GM21723 (cell line): Measurements from ENCODE around the gene POLR3GL.
"Not testable (repeated sequence)": the region's sequence is repeated elsewhere in the genome, so short reads cannot be mapped to it uniquely, and the experiment has no call there.

Experiments used
- ATAC-seq: cut with Tn5 transposase; IDR thresholded peaks from one replicate; pipeline ENCODE4 v1.9.1; 2021; ENCODE audit warnings: mild to moderate bottlenecking, moderate library complexity; ENCODE audit not compliant: unreplicated experiment

The POLR3GL gene, protein sequence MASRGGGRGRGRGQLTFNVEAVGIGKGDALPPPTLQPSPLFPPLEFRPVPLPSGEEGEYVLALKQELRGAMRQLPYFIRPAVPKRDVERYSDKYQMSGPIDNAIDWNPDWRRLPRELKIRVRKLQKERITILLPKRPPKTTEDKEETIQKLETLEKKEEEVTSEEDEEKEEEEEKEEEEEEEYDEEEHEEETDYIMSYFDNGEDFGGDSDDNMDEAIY

DNA sequence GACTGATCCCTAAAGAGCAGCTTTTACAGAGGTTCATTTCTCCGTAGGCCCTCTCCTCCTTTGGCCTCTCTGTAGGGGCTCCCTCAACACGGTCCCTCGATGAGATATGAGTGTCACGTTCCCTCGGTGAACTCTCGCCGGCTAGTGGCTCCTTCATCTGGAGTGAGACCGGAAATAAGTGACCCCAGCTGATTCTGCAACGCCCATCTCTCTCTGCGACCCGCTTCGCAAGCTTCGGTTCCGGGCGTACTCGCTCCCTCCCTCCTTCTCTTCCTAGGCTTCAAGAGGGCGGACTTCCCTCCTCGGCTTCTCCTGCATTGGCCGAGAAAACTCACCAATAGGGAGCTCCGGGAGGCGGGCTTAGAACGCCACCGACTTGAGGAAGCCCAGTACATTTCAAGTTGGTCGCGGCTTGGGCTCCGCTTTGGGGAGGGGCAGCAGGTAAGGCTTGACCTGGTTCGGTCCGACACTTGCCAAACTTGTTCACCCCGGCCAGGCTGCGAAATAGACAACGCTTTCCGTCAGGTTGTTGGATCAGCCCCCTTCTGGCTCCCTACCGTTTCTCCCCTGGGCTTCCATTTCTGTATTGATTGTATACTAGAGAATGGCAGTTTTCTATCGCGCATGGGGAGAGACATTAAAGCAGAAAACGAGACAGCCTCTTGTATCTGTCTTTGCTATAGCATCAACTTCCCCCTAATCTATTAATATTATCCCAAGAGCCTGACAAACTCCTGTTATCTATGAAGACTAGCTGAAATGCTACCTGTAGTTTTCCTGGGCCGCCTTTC lies at the start of gene POLR3GL, which contains the start of gene ANKRD34A:
Gene POLR3GL, plus strand, starts transcription at position 363 of the 791 bp plus-strand sequence. CDS start 10,176 bp downstream, outside the sequence.
Gene ANKRD34A, minus strand, starts transcription at position 248 of the 791 bp plus-strand sequence. CDS start 2,816 bp downstream, outside the sequence.
- ATAC-seq: peak; percentile 88

DNA sequence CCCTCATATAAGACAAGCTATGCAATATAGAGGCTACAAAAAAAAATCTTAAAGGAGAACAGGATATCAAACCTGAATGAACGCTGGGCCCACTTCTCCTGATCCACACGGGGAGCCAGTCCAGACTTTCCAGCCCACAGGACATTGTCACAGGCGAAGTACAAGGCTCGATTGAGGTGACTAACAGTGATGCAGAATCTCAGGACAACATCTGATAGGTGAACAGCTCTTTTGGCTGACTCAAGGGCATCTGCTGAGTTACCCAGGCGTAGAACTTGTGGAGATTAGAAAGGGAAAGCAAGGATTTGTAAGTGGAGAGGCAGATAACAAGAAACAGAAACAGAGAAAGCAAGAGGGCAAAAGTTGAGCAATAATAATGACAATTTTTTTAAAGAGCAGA lies 47.7 kb upstream of the POLR3GL start:
- no peak for ATAC-seq

DNA sequence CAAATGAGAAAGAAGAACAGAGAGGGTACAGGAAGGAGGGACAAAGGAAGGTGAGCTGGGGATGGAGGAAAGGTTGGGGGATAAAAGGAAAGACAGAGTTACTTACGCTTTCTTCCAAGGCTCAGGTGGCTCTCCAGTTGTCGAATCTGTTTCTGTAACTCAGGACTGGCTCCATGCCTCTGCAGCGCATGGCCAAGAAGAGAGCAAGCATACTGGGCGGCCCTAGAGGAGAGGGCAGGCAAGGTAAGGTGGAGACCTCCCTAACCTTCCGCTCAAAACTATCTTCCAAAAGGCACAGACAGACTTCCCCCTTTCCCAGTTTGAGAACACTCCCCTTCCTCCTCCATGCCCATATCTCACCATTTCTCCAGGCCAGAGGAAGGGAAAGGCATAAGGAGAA lies 46.9 kb upstream of the POLR3GL start:
- ATAC-seq: no peak

DNA sequence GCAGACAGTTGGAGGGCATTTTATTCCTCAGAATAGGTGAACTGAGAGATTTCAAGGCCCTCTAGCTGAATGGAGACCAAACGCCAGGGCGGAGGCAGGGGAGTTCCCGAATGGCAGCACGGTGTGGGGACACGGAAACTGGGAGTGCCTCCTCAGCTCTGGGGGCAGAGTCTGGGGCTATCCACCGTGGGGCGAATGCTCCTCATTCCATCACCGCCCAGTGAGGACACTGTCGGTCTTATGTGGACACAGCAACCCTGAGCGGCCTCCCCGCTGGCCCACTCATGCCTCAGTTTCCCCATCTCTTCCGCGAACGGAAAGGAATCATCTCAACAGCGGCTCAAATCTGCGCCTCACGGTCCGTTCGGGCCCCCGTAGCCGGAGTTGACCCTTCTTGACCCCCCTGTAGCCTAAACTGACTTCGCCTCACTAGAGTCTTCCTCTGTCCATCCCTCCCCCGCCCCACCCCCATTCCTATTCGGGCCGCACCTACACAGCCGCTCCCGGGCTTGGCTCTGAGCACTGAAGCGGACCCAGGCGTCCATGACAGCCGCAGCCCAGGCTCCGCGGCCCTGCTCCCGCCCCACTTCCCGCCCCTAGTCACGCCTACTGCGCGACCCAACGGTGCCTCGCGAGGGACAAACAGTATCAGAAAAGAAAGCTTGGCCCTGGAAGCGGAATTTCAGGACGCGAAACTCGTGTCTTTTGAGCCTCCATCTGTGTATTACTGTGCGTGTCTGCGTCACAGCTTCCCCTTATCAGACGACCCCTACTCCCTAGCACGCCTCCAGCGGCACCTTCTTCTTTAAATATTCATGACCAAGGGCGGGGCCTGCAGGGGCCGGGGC lies 46.1 kb upstream of the POLR3GL start, which contains the start of gene PEX11B:
Gene PEX11B, minus strand, starts transcription at position 574 of the 848 bp plus-strand sequence. Its CDS starts 29 bp downstream, at position 545.
- ATAC-seq: peak; percentile 85

DNA sequence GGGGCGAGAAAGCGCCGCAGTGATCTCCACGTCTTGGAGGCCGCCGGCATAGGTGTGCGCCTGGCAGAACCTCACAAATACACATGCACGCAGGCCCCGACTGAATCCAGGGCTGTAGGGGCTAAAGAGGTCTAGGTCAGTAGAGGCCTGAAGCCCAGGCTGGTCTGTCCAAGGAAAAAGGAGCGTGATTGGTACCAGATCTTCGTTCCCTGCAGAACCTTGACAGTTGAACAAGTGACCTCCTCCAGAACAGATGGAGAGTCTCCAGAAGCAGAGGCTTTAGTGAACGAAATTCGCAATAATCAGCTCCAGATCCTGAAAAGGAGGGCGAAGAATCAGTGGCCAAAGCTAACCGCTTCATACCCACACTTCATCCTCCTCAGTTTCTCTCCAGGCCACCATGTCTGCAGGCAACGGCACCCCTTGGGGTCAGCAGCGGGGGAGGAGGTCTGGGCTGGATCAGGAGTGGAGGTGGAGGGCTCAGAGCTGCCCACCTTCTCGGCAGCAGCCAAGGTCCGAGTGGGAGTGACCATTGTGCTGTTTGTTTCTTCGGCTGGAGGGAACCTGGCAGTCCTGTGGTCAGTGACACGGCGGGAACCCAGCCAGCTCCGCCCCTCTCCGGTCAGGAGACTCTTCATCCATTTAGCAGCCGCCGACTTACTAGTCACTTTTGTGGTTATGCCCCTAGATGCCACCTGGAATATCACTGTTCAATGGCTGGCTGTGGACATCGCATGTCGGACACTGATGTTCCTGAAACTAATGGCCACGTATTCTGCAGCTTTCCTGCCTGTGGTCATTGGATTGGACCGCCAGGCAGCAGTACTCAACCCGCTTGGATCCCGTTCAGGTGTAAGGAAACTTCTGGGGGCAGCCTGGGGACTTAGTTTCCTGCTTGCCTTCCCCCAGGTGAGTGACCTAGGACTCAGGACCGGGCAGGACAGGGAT lies 45.2 kb upstream of the POLR3GL start:
- peak; percentile 85 for ATAC-seq

DNA sequence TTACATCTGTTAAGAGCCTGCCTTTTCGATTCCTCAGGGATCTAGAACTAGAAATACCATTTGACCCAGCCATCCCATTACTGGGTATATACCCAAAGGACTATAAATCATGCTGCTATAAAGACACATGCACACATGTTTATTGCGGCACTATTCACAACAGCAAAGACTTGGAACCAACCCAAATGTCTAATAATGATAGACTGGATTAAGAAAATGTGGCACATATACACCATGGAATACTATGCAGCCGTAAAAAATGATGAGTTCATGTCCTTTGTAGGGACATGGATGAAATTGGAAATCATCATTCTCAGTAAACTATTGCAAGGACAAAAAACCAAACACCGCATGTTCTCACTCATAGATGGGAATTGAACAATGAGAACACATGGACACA lies 44.2 kb upstream of the POLR3GL start:
- ATAC-seq: not testable (repeated sequence)

DNA sequence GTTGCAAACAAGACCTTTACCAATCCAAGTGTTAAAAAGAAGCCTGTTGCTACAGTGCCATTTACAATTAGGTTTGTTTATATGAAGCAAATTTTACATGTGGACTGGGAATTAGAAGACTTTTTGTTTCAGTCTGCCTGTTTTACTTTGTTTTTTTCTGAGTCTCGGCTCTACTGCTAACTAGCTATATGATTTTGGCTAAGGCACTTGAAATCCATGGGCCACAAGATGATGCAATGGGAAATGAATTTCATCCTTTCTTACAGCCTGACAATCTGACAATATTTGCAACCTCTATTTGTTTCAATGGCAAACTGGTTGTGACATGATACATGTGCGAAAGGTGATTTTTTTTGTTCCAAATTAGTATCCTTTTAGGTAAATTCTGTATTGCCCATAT lies 42.2 kb upstream of the POLR3GL start:
- ATAC-seq: no peak

DNA sequence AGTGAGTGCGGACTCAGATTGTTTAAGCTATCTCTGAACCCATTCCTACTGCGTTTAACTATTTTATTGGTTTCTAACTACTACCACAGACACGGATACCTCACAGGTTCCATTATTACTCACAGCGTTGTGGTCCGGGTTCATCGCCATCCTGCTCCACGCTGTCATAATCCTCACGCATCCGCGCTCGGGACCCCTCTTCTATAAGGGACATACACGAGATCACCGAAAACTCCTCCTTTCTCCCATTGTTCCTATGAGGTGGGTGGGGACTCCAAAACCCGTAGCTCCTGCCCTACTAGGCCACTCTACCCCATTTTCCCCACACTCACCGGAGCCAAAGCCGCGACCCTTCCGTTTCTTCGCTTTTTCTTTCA lies 37.8 kb upstream of the POLR3GL start:
- peak; percentile 8 for ATAC-seq

DNA sequence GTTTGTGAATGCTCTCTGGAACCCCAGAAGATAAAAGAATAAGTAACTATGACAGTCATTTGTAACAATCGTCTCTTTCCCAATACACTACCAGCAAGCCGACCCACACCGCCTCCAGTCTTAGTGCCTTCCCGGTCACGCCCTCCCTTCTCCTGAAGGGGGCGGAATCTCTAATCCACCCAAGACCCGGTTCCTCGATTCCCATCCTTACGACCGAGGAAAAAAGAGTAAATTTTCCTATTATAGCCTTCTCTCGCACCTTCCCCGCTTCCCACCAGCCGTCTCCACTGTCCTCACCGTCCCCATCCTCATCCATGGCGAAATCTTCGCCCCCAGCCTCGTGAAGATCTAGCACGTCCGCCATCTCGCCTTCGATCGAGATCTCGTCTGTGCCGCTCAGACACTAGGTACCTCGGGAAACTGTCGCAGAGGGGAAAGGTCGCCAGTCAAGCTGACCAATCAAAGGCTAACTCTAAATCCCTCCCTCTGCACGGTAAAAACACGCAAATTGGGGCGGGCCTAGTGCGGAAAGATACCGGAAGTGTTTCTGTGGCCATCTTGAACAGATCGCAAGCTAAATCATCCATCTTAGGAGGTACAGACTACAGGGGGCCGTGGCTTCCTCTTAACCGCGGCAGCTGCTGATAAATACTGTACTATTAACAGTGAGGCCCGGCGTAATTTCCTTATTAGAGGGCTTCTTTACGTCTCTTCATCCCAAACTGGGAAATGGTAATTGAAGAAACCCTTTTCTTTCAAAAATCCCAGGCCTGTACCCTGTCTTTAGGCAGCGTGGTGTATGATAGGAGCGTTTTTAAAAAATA lies 37.2 kb upstream of the POLR3GL start, which contains the start of gene RBM8A:
Gene RBM8A, minus strand, starts transcription at position 422 of the 824 bp plus-strand sequence. Its CDS starts 58 bp downstream, at position 364.
- ATAC-seq: peak; percentile 93

DNA sequence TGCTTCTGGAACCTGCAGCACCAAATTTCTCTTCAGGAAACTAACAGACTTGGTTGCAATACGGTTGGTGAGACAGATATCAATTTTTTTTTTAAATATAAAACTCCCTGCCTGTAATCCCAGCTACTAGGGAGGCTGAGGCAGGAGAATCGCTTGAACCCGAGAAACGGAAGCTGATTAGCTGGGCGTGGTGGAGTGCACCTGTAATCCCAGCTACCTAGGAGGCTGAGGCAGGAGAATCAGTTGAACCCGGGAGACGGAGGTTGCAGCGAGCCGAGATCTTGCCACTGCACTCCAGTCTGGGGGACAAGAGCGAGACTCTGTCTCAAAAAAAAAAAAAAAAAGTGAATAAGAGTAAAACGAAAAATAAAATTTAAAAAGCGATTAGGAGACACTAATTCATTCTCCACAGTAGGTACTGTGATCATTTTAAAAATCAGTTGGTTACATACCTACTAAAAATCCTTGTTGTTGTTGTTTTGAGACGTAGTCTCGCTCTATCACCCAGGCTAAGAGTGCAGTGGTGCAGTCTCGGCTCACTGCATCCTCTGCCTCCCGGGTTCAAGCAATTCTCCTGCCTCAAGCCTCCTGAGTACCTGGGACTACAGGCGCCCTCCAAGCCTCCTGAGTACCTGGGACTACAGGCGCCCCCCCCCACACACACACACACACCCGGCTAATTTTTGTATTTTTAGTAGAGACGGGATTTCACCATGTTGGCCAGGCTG lies 36.4 kb upstream of the POLR3GL start:
- no peak for ATAC-seq

DNA sequence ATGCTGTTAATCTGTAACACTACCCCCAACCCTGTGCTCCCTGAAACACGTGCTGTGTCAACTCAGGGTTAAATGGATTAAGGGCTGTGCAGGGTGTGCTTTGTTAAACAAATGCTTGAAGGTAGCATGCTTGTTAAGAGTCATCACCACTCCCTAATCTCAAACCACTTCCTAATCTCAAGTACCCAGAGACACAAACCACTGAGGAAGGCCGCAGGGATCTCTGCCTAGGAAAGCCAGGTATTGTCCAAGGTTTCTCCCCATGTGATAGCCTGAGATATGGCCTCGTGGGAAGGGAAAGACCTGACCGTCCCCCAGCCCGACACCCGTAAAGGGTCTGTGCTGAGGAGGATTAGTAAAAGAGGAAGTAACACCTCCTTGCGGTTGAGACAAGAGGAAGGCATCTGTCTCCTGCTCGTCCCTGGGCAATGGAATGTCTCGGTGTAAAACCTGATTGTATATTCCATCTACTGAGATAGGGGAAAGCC lies 31.9 kb upstream of the POLR3GL start:
- ATAC-seq: not testable (repeated sequence)

DNA sequence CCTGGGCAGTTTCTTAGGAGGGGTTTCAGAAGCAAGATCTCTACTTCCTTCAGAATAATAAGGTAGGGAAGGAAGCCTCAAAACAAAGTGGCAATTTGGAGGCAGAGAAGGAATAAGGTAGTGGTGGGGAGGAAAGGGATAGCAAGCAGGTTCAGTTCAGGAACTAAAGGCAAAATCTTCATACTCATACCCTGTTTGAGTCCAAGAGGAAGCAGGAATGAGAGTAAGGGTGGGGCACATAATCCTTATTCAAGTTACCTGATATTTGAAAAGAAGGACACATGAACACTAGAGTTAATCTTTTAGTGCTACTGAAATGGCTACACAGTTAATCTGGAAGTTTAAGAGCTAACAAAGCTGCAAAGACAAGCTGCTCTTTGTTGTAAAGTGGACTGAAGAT lies 28.8 kb upstream of the POLR3GL start:
- ATAC-seq: no peak

DNA sequence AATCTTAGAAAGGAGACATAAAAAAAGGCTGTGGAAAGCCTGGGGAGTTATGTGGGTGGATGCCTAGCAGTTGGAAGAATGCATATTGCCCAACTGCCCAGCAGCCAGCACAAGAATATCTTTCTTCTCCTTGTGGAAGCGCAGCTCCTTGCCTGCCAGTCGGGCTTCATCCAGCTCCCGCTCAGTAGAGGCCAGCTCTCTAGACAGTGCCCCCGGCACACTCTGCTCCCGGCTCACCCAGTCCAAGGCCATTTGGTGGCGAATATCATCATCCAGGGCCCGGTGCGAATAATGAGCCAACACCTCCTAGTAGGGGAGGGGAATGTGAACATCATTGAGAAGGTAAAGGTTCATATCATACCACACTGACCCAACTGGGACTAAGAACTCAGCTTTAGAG lies 28.2 kb upstream of the POLR3GL start:
- no peak for ATAC-seq

DNA sequence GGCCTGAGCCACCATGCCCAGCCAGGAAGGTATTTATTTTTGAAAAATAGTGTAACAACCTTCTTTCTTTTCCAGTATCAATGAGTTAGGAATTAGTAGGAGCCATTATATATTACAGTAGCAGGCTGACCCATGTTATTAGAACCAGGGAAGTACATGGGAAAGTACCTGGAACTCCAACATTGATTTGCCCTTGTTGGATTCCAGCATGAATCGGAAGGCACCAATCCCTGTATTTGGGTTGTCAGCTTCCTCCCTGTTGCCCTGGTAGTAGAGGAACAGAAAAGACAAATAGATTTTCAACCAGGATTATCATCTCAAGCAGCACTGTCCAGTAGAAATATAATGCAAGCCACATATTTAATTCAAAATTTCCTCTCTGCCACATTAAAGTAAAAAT lies 27.1 kb upstream of the POLR3GL start:
- no peak for ATAC-seq

DNA sequence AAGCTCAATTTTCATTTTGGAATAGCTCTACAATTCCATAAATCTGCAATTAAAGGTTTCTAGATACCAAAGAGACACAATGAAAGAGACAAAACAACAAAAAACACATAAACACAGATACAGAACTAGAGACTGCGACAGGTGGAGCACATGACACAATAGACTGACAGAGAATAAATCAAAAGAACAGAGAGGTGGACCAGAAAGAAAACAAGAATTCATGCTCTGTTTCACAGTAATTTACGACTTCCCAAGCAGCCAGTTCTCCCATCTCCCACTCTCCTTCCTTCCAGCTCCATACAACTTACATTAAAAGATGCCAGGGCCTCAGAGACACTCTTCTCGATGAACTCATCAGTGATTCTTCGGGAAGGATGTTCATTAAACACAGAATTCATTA lies 22.1 kb upstream of the POLR3GL start:
- ATAC-seq: no peak

DNA sequence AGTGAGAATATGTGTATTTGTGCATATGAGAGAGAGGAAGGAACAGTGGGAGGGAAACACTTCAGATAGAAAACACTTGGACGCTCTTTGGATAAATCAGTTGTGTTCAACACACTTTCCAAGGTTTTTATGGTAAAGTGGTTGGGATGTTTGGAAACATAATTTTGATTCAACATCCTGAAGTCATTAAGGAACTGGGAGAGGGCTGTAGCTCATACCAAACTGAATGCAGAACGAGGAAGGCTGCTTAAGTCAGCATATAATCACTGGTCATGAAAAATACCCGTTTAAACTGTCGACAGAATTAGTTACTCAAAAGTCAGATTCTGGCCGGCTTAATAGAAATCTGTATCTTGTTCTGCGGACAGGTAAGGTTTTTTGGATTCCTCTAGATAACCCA lies 21.6 kb upstream of the POLR3GL start:
- ATAC-seq: no peak

DNA sequence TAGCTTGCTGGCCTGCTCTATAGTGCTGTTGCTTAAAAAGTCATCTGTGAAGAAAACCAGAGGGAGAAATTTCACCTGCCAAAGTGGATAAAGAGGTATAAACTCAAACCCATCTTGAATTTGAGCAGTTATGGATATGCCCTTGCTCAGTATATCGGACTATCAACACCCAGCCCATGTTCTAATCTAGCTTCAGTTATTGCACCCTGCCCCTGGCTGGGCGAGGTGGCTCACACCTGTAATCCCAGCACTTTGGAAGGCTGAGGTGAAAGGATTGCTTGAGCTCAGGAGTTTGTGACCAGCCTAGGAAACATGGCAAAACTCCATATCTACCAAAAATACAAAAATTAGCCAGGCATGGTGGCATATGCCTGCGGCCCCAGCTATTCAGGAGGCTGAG lies 20.0 kb upstream of the POLR3GL start:
- ATAC-seq: no peak

DNA sequence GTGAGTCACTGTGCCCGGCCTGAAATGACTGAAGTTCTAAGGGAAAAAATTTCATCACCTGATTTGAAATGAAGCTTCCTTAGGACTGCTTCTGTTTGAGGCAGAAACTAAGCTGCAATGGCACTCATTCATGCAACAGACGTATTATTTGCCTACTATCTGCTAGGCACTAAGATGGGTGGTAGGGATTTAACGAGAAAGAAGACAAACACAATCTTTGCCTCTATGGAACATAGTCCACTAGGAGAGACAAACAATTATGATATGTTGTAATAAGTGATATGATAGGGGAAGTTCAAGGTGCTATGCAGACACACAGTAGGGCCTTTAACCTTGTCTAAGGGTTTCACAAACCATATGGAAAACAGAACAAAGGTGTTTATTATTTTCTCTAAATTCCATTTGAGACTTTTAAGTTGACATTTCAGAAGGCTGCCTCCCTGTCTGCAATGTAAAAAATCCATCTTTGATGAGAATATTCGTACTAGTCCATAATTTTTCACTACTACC lies 18.0 kb upstream of the POLR3GL start:
- ATAC-seq: no peak
